ENCODE measurements around the gene SUPT3H.

- TF ChIP-seq CTCF (conservative IDR thresholded peaks at IDR 0.05; ENCODE audit: low read depth, low read length) (no peak), EZH2 (IDR thresholded peaks at IDR 0.05; ENCODE audit: low read length, unreplicated experiment) (no peak), EZH2phosphoT487 (IDR thresholded peaks at IDR 0.05; ENCODE audit: borderline replicate concordance, low read length) (no peak)
Observed at GRCh38 chr6:45289751-45290514, 87.8 kb downstream of the SUPT3H start.

Data from PC-3 (cell line).